ENCODE data around the gene NBEAL2. TPM values are rescaled to one million over a fixed set of nuclear protein-coding genes. Genes with fewer than 3 reads are reported as not detected.

The NBEAL2 gene
- total and polyA plus RNA-seq, 2 of the 8 experiments (the other 6 are each of a cell fraction or from before 2014, with no cell fraction given), result 27.3 to 46.9 TPM

DNA sequence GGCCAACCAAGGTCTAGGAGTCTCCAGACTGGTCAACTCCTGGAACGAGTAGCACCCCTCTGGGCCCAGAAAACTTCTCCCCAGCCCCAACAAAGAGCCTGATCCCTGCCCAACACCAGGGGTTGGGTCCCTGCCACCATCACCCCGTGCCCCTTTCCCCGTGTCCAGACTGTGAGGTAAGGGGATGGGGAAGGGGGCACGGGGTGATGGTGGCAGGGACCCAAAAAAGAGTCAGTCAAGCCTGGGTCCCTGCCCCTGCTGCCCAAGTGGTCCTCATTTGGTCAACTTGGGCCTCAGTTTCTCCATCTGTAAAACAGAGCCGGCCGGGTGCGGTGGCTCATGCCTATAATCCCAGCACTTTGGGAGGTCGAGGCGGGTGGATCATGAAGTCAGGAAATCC, 1.1 kb upstream of the NBEAL2 start (continued):
- TF ChIP-seq CHD7 (IDR thresholded peaks at IDR 0.05; ENCODE audit: insufficient replicate concordance, low read length) (no peak), POLR2AphosphoS5 (IDR thresholded peaks at IDR 0.05; ENCODE audit: low read depth, low read length) (no peak), SIX5 (IDR thresholded peaks at IDR 0.05; ENCODE audit: low read depth, low read length) (no peak), SRF (IDR thresholded peaks at IDR 0.05; ENCODE audit: low read depth, low read length) (no peak), SIRT6 (IDR thresholded peaks at IDR 0.05; ENCODE audit: low read length) (no peak)
